ENCODE data around the gene AQP12A. TPM values are rescaled to one million over a fixed set of nuclear protein-coding genes. Genes with fewer than 3 reads are reported as not detected.

The AQP12A gene
- total RNA-seq, 1 donor from 2014 or later, result not detected

- H3K9me3 Mint-ChIP-seq, result no peaks in the 10 kb centered on the region
- TF ChIP-seq CTCF (IDR thresholded peaks at IDR 0.05) (no peak), EZH2phosphoT487 (IDR thresholded peaks at IDR 0.05) (no peak), EZH2 (IDR thresholded peaks at IDR 0.05) (no peak)
- peaks cover 7% of the 10 kb centered on the region for H3K27me3 Mint-ChIP-seq (ENCODE audit: insufficient read depth, low read depth)
- H3K9ac ChIP-seq, result no peak overlapping the region
- H3K4me3 ChIP-seq, result no peak overlapping the region
- H3K27ac ChIP-seq, result no peak overlapping the region
- H3K4me1 Mint-ChIP-seq, result no peaks in the 10 kb centered on the region
- H3K27ac Mint-ChIP-seq, result no peak overlapping the region
- H3K4me1 ChIP-seq, result no peaks in the 10 kb centered on the region
- no peaks in the 10 kb centered on the region for H3K36me3 ChIP-seq
- no peaks in the 10 kb centered on the region for H3K79me2 ChIP-seq (ENCODE audit: low read depth)
- DNase-seq (ENCODE audit: low spot score), result no peak
- H3K36me3 Mint-ChIP-seq, result peaks cover 2% of the 10 kb centered on the region
- H3K4me2 ChIP-seq, result no peak overlapping the region
- no peaks in the 10 kb centered on the region for H3K27me3 ChIP-seq
- no peaks in the 10 kb centered on the region for H4K20me1 ChIP-seq (ENCODE audit: low read depth)
- H3K9me3 ChIP-seq (ENCODE audit: low read depth), result no peaks in the 10 kb centered on the region
- H3K4me3 Mint-ChIP-seq, result no peak overlapping the region
- H2AFZ ChIP-seq (replicated peaks), result no peak overlapping the region
- H3F3A ChIP-seq (ENCODE audit: low read depth), result no peaks in the 10 kb centered on the region
Observed at GRCh38 chr2:240737958-240738357, 46.3 kb downstream of the AQP12A start.

GRCh38 chr2:240739797-240740196 is 48.1 kb downstream of the AQP12A start:
- no peak overlapping the region for H3K27ac ChIP-seq
- no peak overlapping the region for H3K4me2 ChIP-seq
- H3K27me3 ChIP-seq, result no peaks in the 10 kb centered on the region
- no peak overlapping the region for H2AFZ ChIP-seq (replicated peaks)
- no peaks in the 10 kb centered on the region for H3K4me1 Mint-ChIP-seq
- H3F3A ChIP-seq (ENCODE audit: low read depth), result no peaks in the 10 kb centered on the region
- peaks cover 7% of the 10 kb centered on the region for H3K27me3 Mint-ChIP-seq (ENCODE audit: insufficient read depth, low read depth)
- H3K27ac Mint-ChIP-seq, result peak overlapping the region; percentile 21
- no peak overlapping the region for H3K9ac ChIP-seq
- peaks cover 2% of the 10 kb centered on the region for H3K36me3 Mint-ChIP-seq
- no peaks in the 10 kb centered on the region for H4K20me1 ChIP-seq (ENCODE audit: low read depth)
- H3K9me3 Mint-ChIP-seq, result no peaks in the 10 kb centered on the region
- H3K4me3 ChIP-seq, result no peak overlapping the region
- no peaks in the 10 kb centered on the region for H3K79me2 ChIP-seq (ENCODE audit: low read depth)
- no peak for DNase-seq (ENCODE audit: low spot score)
- H3K9me3 ChIP-seq (ENCODE audit: low read depth), result no peaks in the 10 kb centered on the region
- no peaks in the 10 kb centered on the region for H3K36me3 ChIP-seq
- no peak for TF ChIP-seq EZH2 (IDR thresholded peaks at IDR 0.05)
- H3K4me1 ChIP-seq, result no peaks in the 10 kb centered on the region
- no peak overlapping the region for H3K4me3 Mint-ChIP-seq

DNA sequence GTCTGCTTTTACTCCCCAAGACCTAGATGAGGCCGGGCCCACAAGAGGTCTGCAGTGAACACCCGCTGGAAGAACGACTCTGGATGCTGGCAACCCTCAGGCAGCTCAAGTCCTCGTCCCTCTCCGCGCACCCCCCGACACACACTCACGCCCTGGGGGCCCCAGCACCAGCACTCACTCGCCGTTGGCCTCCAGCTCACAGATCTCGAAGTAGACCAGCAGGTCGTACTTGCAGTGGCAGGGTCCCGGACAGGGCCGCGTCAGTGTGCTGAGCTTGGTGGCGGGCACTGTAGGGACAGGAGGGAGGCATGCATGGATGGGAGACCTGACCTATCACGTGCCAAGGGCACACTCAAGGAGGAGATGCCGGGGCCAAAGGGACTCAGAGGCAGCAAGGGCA is 49.4 kb downstream of the AQP12A start:
- Mint-ChIP-seq H3K36me3 (peaks cover 5% of the 10 kb centered on the region), H3K27me3 (ENCODE audit: insufficient read depth, low read depth) (peaks cover 7% of the 10 kb centered on the region), H3K4me3 (no peak overlapping the region), H3K4me1 (no peaks in the 10 kb centered on the region), H3K27ac (peak overlapping the region; percentile 53), H3K9me3 (no peaks in the 10 kb centered on the region)
- Histone ChIP-seq H3K4me1 (no peaks in the 10 kb centered on the region), H4K20me1 (ENCODE audit: low read depth) (no peaks in the 10 kb centered on the region), H3K27me3 (no peaks in the 10 kb centered on the region), H3K9me3 (ENCODE audit: low read depth) (no peaks in the 10 kb centered on the region), H3K79me2 (ENCODE audit: low read depth) (no peaks in the 10 kb centered on the region), H3K4me2 (no peak overlapping the region), H2AFZ (replicated peaks) (no peak overlapping the region), H3K27ac (no peak overlapping the region), H3K9ac (no peak overlapping the region), H3K4me3 (no peak overlapping the region), H3K36me3 (no peaks in the 10 kb centered on the region), H3F3A (ENCODE audit: low read depth) (no peaks in the 10 kb centered on the region)
- DNase-seq (ENCODE audit: low spot score), result no peak
- TF ChIP-seq CTCF (IDR thresholded peaks at IDR 0.05) (no peak), EZH2phosphoT487 (IDR thresholded peaks at IDR 0.05) (no peak), EZH2 (IDR thresholded peaks at IDR 0.05) (no peak)

DNA sequence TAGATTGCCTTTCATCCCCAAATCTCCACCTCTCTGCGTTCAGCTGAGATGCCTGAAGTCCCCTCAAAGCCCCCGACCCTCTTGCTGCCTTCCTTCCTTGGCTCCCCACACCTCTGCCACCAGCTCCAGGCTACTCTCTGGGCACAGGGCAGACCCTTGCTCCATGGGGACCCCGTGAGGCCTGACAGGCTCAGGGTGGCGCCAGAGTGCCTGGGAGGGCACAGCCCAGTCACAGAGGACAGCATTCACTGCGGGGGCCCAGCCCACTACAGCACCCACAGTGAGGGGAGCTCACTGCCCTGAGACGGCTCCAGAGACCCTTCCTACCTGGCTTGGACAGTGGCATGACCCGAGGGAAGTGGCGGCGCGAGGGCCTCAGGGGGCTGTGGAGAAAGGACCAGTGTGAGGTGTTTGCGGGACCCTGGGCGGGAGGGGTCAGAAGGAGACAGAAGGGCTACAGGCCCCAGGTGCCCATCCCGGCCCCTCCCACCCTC is 51.0 kb downstream of the AQP12A start:
- H3K27ac Mint-ChIP-seq, result no peak overlapping the region
- H3K4me1 Mint-ChIP-seq, result no peaks in the 10 kb centered on the region
- Histone ChIP-seq H4K20me1 (ENCODE audit: low read depth) (no peaks in the 10 kb centered on the region), H3F3A (ENCODE audit: low read depth) (no peaks in the 10 kb centered on the region), H3K27ac (no peak overlapping the region), H3K4me2 (no peak overlapping the region), H3K9ac (no peak overlapping the region), H3K79me2 (ENCODE audit: low read depth) (no peaks in the 10 kb centered on the region), H3K4me1 (no peaks in the 10 kb centered on the region), H3K9me3 (ENCODE audit: low read depth) (no peaks in the 10 kb centered on the region), H3K4me3 (no peak overlapping the region), H3K27me3 (no peaks in the 10 kb centered on the region), H3K36me3 (no peaks in the 10 kb centered on the region), H2AFZ (replicated peaks) (no peak overlapping the region)
- H3K27me3 Mint-ChIP-seq (ENCODE audit: insufficient read depth, low read depth), result peaks cover 4% of the 10 kb centered on the region
- no peaks in the 10 kb centered on the region for H3K9me3 Mint-ChIP-seq
- TF ChIP-seq EZH2phosphoT487 (IDR thresholded peaks at IDR 0.05), result no peak
- TF ChIP-seq CTCF (IDR thresholded peaks at IDR 0.05), result peak; percentile 20
- H3K4me3 Mint-ChIP-seq, result no peak overlapping the region
- DNase-seq (ENCODE audit: low spot score), result peak; percentile 13
- H3K36me3 Mint-ChIP-seq, result peaks cover 5% of the 10 kb centered on the region
